Activated CD8-positive, alpha-beta memory T cell treated with anti-CD3 and anti-CD28 coated beads for 48 hours (primary cell): ENCODE measurements around the gene FUBP3.
"Not testable (repeated sequence)": the region's sequence is repeated elsewhere in the genome, so short reads cannot be mapped to it uniquely, and the experiment has no call there.

Experiments used
- DNase-seq, 3 experiments: peaks; one replicate each; pipeline ENCODE4 v3.0.0-alpha.2; 2020; ENCODE audit warnings: low read depth in 2 of 3, low spot score in 2 of 3

Gene FUBP3

GRCh38 chr9:130556396-130557076 is 22.8 kb upstream of the FUBP3 start:
- no peak for DNase-seq

DNA sequence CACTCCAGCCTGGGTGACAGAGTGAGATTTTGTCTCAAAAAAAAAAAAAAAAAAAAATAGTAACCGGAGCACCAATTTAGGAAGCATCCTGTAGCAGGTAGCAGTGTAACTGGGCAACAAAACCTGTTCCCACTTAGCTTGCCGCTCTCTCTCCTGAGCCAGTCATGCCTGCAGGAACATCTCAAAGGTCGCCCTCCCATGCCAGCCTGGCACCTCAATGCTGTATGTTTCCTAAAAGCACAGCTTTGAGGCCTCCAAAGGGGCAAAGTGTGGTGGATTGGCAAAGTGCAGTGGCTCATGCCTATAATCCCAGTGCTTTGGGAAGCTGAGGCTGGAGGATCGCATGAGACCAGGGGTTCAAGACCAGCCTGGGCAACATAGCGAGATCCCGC is 22.3 kb upstream of the FUBP3 start:
- DNase-seq, result no peak

GRCh38 chr9:130561056-130561455 is 18.3 kb upstream of the FUBP3 start:
- no peak for DNase-seq

DNA sequence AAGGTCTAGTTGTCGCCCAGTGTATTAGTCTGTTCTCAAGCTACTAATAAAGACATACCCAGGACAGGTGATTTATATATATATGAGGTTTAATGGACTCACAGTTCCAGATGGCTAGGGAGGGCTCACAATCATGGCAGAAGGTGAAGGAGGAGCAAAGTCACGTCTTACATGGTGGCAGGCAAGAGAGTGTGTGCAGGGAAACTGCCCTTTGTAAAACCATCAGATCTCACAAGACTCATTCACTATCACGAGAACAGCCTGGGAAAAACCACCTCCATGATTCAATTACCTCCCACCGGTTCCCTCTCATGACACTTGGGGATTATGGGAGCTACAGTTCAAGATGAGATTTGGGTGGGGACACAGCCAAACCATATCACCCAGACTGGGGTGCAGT is 16.9 kb upstream of the FUBP3 start:
- DNase-seq, result not testable (repeated sequence)

DNA sequence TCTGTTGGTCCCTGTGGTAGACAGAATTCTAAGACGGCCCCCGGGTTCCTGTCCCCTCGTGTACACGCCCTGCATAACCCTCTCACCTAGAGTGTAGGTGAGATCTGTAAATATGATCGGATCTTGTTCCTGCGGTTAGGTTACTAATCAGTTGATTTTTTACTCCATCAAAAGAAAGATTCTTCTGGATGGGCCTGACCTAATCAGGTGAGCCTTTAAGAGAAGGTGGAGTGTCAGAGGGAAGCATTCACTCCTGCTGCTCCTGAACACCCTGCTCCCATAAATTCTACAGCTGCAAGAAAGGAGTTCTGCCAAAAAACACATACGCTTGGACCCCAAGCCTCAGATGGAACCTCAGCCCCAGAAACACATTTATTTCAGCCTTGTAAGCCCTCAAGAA is 15.6 kb upstream of the FUBP3 start:
- no peak for DNase-seq

DNA sequence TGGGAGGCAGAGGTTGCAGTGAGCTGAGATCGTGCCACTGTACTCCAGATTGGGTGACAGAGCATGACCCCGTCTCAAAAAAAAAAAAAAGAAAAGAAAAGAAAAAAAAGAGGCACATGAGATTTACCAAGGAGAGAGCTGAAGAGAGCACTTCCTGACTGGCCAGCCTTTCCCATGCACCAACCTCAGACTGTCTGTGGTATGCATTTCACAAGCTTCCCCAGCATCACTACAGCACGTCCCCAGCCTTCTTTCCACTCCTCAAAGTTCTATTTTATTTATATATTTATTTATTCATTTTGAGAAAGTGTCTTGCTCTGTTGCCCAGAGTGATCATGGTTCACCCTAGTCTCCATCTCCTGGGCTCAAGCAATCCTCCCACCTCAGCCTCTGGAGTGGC is 13.6 kb upstream of the FUBP3 start:
- DNase-seq, result no peak

GRCh38 chr9:130570208-130570607 is 9.2 kb upstream of the FUBP3 start:
- DNase-seq, result no peak

- DNase-seq, result no peak
Measured at GRCh38 chr9:130575514-130575913, 3.9 kb upstream of the FUBP3 start.

DNA sequence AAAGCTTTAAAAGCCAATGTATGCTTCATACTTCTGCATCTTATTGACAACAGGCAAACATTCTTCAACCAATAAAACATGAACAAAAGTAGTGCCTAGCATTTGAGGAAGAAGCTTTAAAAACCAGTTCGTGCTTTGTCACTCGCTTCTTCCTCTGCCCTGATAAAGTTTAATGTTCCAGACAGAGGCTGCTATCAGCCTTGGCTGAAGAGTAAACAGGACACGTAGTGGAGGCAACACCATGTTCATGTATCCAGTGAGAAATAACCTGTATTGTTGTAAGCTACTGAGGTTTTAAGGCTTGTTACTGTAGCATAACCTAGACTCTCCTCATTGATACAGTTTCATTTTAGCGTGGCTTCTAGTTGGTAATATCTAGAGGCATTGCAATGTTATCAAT is 3.2 kb upstream of the FUBP3 start:
- no peak for DNase-seq

DNA sequence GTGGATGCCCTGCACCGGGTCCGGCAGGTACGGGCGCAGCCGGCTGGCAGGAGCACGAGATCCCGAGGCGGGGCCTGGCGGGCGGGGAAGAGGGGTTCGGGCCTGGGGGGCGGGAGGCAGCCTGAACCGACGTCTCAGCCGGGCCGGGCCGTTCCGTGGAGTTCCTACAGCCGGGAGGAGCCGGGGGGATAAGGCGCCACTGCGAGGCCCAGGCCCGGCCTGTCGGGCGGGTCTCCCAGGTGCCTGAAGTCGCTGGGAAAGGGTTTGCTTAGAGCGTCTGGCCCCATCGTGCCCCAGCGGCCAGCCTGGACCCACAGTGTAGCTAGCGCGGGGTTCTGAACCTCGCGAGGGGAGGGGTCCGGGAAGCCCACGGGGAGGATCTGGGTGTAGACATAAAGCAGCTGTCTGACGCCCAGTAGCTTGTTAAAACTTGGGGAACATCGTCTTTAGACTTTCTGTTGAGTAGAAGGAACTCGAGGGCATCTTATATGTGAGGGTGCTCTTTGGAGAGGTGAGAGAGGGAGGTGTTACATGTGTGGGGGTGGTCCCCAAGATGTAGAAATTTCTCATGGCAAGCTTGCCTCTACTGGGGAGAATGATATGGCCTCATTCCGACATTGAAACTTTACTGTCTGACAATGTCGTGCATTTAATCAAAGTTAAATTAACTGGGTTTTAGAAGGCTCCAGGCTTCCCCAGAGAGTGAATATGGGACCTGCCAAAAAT is 524 bp downstream of the FUBP3 start:
- peak in 1 of 3 experiments; percentile 12 for DNase-seq

- DNase-seq, result no peak
Measured at GRCh38 chr9:130581766-130582165, 2.4 kb downstream of the FUBP3 start.

- no peak for DNase-seq
Measured at GRCh38 chr9:130583271-130583670, 3.9 kb downstream of the FUBP3 start.

DNA sequence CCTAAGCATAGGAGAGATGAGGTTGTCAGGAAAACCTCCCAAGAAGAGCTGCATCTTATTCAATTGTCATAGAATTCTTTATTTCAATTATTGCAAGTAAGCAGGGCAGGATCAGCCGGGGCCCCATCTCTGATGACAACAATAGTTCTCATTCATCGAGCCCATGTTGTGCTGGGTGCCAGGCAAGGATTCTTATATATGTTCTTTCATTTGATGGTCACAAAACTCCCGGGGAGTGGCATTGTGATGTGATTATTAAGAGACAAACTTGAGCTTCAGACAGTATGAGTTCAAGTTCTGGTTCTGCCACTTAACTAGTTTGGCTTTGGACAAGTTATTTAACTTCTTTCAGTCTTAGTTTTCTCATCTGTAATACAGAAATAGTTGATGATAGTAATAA is 8.5 kb downstream of the FUBP3 start:
- DNase-seq, result no peak

- DNase-seq, result no peak
Measured at GRCh38 chr9:130588416-130588815, 9.0 kb downstream of the FUBP3 start.

- DNase-seq, result no peak
Measured at GRCh38 chr9:130589754-130590153, 10.4 kb downstream of the FUBP3 start.

DNA sequence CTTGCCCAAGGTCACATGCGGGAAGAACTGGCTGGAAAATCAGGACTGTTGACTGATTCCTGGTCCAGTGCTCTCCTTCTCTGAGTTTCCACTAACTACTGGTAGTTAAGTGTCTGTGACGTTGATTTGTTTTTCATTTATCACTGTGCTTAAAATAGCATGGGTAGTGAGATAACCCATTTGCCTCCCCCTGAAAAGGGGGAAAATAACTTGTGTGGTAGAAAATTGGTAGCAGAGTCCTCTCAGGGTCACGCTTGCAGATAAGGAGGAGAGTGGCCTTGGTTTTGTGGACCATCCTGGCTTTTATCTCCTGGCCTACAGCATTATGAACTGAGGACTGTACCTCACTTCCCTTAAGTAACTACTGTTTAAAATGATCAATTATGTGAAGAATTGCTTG is 10.9 kb downstream of the FUBP3 start:
- DNase-seq, result no peak

DNA sequence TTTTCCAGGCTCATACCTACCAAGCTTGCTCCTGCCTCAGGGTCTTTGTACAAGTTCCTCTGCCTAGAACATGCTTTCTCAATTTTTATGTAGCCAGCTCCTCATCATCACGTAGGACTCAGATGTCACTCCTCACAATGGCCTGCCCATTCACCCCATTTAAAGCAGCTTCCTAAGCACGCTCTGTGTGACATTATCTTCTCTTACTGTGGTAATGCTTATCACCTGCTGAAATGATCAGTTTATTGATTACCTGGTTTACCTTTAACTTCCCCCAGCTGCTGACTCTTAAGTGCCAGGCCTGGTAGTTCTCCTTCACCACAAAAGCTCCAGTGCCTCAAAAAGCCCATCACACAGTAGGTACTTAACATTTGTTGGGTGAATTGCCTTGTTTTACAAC is 13.6 kb downstream of the FUBP3 start:
- no peak for DNase-seq

- DNase-seq, result no peak
Measured at GRCh38 chr9:130597228-130597627, 17.9 kb downstream of the FUBP3 start.

GRCh38 chr9:130598188-130598587 is 18.8 kb downstream of the FUBP3 start:
- DNase-seq, result no peak

DNA sequence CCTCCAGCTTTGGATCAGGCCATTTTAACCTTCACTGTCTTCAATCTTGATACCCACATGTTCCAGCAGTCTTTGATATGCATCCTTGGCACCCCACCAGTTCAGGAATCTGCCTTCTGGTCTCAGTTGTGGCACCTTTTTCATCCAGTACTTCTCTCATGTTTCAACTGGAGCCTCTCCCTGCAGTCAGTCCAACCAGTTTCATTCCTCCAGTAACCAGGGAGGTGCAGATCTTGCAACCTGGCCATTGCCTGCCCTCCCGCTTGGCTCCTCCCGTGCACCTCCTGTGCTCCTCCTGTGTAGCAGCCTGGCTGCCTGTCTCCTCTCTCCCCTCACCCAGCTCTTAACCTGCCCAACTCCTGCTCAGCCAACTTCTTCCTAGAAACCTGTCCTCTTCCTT is 20.2 kb downstream of the FUBP3 start:
- DNase-seq, result no peak

- DNase-seq, result no peak
Measured at GRCh38 chr9:130601100-130601499, 21.7 kb downstream of the FUBP3 start.

- no peak for DNase-seq
Measured at GRCh38 chr9:130604295-130604694, 24.9 kb downstream of the FUBP3 start.
